ENCODE results near the gene EYA3.

EYA3 gene

GRCh38 chr1:27935721-27936120, 152.7 kb downstream of the EYA3 start:
- no peak for DNase-seq

- DNase-seq: no peak
These were observed 153.4 kb downstream of the EYA3 start, which contains the start of gene SMPDL3B for GRCh38 chr1:27934818-27935549. Gene SMPDL3B, plus strand, starts transcription at chr1:27935000. Its CDS starts 184 bp downstream, at chr1:27935184.

- DNase-seq: no peak
These were observed 156.7 kb downstream of the EYA3 start for GRCh38 chr1:27931759-27932158.

- DNase-seq: no peak
These were observed 157.2 kb downstream of the EYA3 start for GRCh38 chr1:27931184-27931583.

- peak; percentile 10 for DNase-seq
These were observed 160.0 kb downstream of the EYA3 start for GRCh38 chr1:27928216-27928954.

- no peak for DNase-seq
These were observed 166.1 kb downstream of the EYA3 start for GRCh38 chr1:27922272-27922671.

Data from activated CD4-positive, alpha-beta T cell treated with anti-CD3 and anti-CD28 coated beads, Interleukin-10, Interleukin-2, amounts not matched to agents 100 ng/mL and 50 ng/mL, durations not matched to agents 16 hours and 8 hours (primary cell).